ENCODE data around the gene DCST2. TPM values are rescaled to one million over a fixed set of nuclear protein-coding genes. Genes with fewer than 3 reads are reported as not detected.
"Not testable (repeated sequence)": the region's sequence is repeated elsewhere in the genome, so short reads cannot be mapped to it uniquely, and the experiment has no call there.

The DCST2 gene
- total RNA-seq, 1 donor from 2014 or later = not detected

GRCh38 chr1:154993572-154994268 is 39.9 kb downstream of the DCST2 start, which contains the start of gene LENEP:
TSS of gene LENEP (plus strand) at chr1:154993586. CDS start at chr1:154993608, 22 bp downstream.
- H3K4me1 ChIP-seq (ENCODE audit: control insufficient read depth in 3 of 3, insufficient read depth in 3 of 3, low read length in 3 of 3) = peaks cover 0 to 9% (median 0%) of the 10 kb centered on the region in 3 donors
- H3K9me3 ChIP-seq (ENCODE audit: control insufficient read depth in 3 of 3, low read length in 3 of 3) = no peaks in the 10 kb centered on the region
- peaks cover 15 to 17% (median 17%) of the 10 kb centered on the region in 3 donors for H3K36me3 ChIP-seq (ENCODE audit: control insufficient read depth in 3 of 3, insufficient read depth in 3 of 3, low read length in 3 of 3)
- no peak within 1 kb of the TSS for H3K9ac ChIP-seq (ENCODE audit: low read depth in 1 of 3, low read length in 3 of 3)
- H3K27me3 ChIP-seq (ENCODE audit: control insufficient read depth in 3 of 3, insufficient read depth in 3 of 3, low read length in 3 of 3) = no peaks in the 10 kb centered on the region
- no peak within 1 kb of the TSS for H3K27ac ChIP-seq (ENCODE audit: low read depth, low read length)
- H3K4me3 ChIP-seq (ENCODE audit: low read length in 3 of 3) = no peak within 1 kb of the TSS

GRCh38 chr1:154992721-154993571 is 40.6 kb downstream of the DCST2 start:
- H3K27ac ChIP-seq (ENCODE audit: low read depth, low read length) = no peak overlapping the region
- no peaks in the 10 kb centered on the region for H3K27me3 ChIP-seq (ENCODE audit: control insufficient read depth in 3 of 3, insufficient read depth in 3 of 3, low read length in 3 of 3)
- H3K4me1 ChIP-seq (ENCODE audit: control insufficient read depth in 3 of 3, insufficient read depth in 3 of 3, low read length in 3 of 3) = peaks cover 0 to 17% (median 2%) of the 10 kb centered on the region in 3 donors
- no peak overlapping the region for H3K4me3 ChIP-seq (ENCODE audit: low read length in 3 of 3)
- H3K9me3 ChIP-seq (ENCODE audit: control insufficient read depth in 3 of 3, low read length in 3 of 3) = no peaks in the 10 kb centered on the region
- H3K9ac ChIP-seq (ENCODE audit: low read depth in 1 of 3, low read length in 3 of 3) = no peak overlapping the region
- H3K36me3 ChIP-seq (ENCODE audit: control insufficient read depth in 3 of 3, insufficient read depth in 3 of 3, low read length in 3 of 3) = peaks cover 22 to 25% (median 25%) of the 10 kb centered on the region in 3 donors

GRCh38 chr1:154990276-154990675 is 43.3 kb downstream of the DCST2 start:
- no peak overlapping the region for H3K4me3 ChIP-seq (ENCODE audit: low read length in 3 of 3)

GRCh38 chr1:154989195-154989860 is 44.3 kb downstream of the DCST2 start:
- no peak overlapping the region for H3K27ac ChIP-seq (ENCODE audit: low read depth, low read length)
- no peak overlapping the region for H3K4me3 ChIP-seq (ENCODE audit: low read length in 3 of 3)
- peaks cover 26 to 31% (median 29%) of the 10 kb centered on the region in 3 donors for H3K36me3 ChIP-seq (ENCODE audit: control insufficient read depth in 3 of 3, insufficient read depth in 3 of 3, low read length in 3 of 3)
- H3K4me1 ChIP-seq (ENCODE audit: control insufficient read depth in 3 of 3, insufficient read depth in 3 of 3, low read length in 3 of 3) = peaks cover 0 to 21% (median 2%) of the 10 kb centered on the region in 3 donors
- no peaks in the 10 kb centered on the region for H3K27me3 ChIP-seq (ENCODE audit: control insufficient read depth in 3 of 3, insufficient read depth in 3 of 3, low read length in 3 of 3)
- H3K9ac ChIP-seq (ENCODE audit: low read depth in 1 of 3, low read length in 3 of 3) = peak overlapping the region in 1 of 3 donors; percentile 35
- H3K9me3 ChIP-seq (ENCODE audit: control insufficient read depth in 3 of 3, low read length in 3 of 3) = no peaks in the 10 kb centered on the region

More at GRCh38 chr1:154990276-154990675, 43.3 kb downstream of the DCST2 start:
- no peaks in the 10 kb centered on the region for H3K27me3 ChIP-seq (ENCODE audit: control insufficient read depth in 3 of 3, insufficient read depth in 3 of 3, low read length in 3 of 3)
- H3K9me3 ChIP-seq (ENCODE audit: control insufficient read depth in 3 of 3, low read length in 3 of 3) = no peaks in the 10 kb centered on the region
- H3K4me1 ChIP-seq (ENCODE audit: control insufficient read depth in 3 of 3, insufficient read depth in 3 of 3, low read length in 3 of 3) = peaks cover 0 to 21% (median 2%) of the 10 kb centered on the region in 3 donors
- peaks cover 26 to 31% (median 29%) of the 10 kb centered on the region in 3 donors for H3K36me3 ChIP-seq (ENCODE audit: control insufficient read depth in 3 of 3, insufficient read depth in 3 of 3, low read length in 3 of 3)
- no peak overlapping the region for H3K27ac ChIP-seq (ENCODE audit: low read depth, low read length)
- no peak overlapping the region for H3K9ac ChIP-seq (ENCODE audit: low read depth in 1 of 3, low read length in 3 of 3)

GRCh38 chr1:154988058-154988954 is 45.3 kb downstream of the DCST2 start:
- no peaks in the 10 kb centered on the region for H3K27me3 ChIP-seq (ENCODE audit: control insufficient read depth in 3 of 3, insufficient read depth in 3 of 3, low read length in 3 of 3)
- H3K4me1 ChIP-seq (ENCODE audit: control insufficient read depth in 3 of 3, insufficient read depth in 3 of 3, low read length in 3 of 3) = peaks cover 9 to 30% (median 10%) of the 10 kb centered on the region in 3 donors
- H3K9ac ChIP-seq (ENCODE audit: low read depth in 1 of 3, low read length in 3 of 3) = no peak overlapping the region
- peaks cover 26 to 31% (median 29%) of the 10 kb centered on the region in 3 donors for H3K36me3 ChIP-seq (ENCODE audit: control insufficient read depth in 3 of 3, insufficient read depth in 3 of 3, low read length in 3 of 3)
- no peaks in the 10 kb centered on the region for H3K9me3 ChIP-seq (ENCODE audit: control insufficient read depth in 3 of 3, low read length in 3 of 3)
- no peak overlapping the region for H3K4me3 ChIP-seq (ENCODE audit: low read length in 3 of 3)
- no peak overlapping the region for H3K27ac ChIP-seq (ENCODE audit: low read depth, low read length)

- peaks cover 13 to 35% (median 14%) of the 10 kb centered on the region in 3 donors for H3K4me1 ChIP-seq (ENCODE audit: control insufficient read depth in 3 of 3, insufficient read depth in 3 of 3, low read length in 3 of 3)
- no peak overlapping the region for H3K9ac ChIP-seq (ENCODE audit: low read depth in 1 of 3, low read length in 3 of 3)
- H3K27me3 ChIP-seq (ENCODE audit: control insufficient read depth in 3 of 3, insufficient read depth in 3 of 3, low read length in 3 of 3) = no peaks in the 10 kb centered on the region
- H3K36me3 ChIP-seq (ENCODE audit: control insufficient read depth in 3 of 3, insufficient read depth in 3 of 3, low read length in 3 of 3) = peaks cover 24 to 29% (median 26%) of the 10 kb centered on the region in 3 donors
- H3K27ac ChIP-seq (ENCODE audit: low read depth, low read length) = no peak overlapping the region
- no peaks in the 10 kb centered on the region for H3K9me3 ChIP-seq (ENCODE audit: control insufficient read depth in 3 of 3, low read length in 3 of 3)
- no peak overlapping the region for H3K4me3 ChIP-seq (ENCODE audit: low read length in 3 of 3)
Measured at GRCh38 chr1:154987326-154987725, 46.3 kb downstream of the DCST2 start.

GRCh38 chr1:154986736-154987135 is 46.8 kb downstream of the DCST2 start:
- H3K36me3 ChIP-seq (ENCODE audit: control insufficient read depth in 3 of 3, insufficient read depth in 3 of 3, low read length in 3 of 3) = peaks cover 24 to 29% (median 26%) of the 10 kb centered on the region in 3 donors
- H3K9ac ChIP-seq (ENCODE audit: low read depth in 1 of 3, low read length in 3 of 3); H3K27ac ChIP-seq (ENCODE audit: low read depth, low read length): not testable (repeated sequence)

GRCh38 chr1:154983776-154984466 is 49.7 kb downstream of the DCST2 start:
- Histone ChIP-seq H3K4me1 (ENCODE audit: control insufficient read depth in 3 of 3, insufficient read depth in 3 of 3, low read length in 3 of 3) (peaks cover 14 to 28% (median 16%) of the 10 kb centered on the region in 3 donors), H3K27ac (ENCODE audit: low read depth, low read length) (peak overlapping the region; percentile 34), H3K4me3 (ENCODE audit: low read length in 3 of 3) (peak overlapping the region; percentile 76 to 98 (median 90)), H3K36me3 (ENCODE audit: control insufficient read depth in 3 of 3, insufficient read depth in 3 of 3, low read length in 3 of 3) (peaks cover 14 to 18% (median 14%) of the 10 kb centered on the region in 3 donors), H3K9ac (ENCODE audit: low read depth in 1 of 3, low read length in 3 of 3) (peak overlapping the region; percentile 79 to 86 (median 81)), H3K27me3 (ENCODE audit: control insufficient read depth in 3 of 3, insufficient read depth in 3 of 3, low read length in 3 of 3) (no peaks in the 10 kb centered on the region), H3K9me3 (ENCODE audit: control insufficient read depth in 3 of 3, low read length in 3 of 3) (no peaks in the 10 kb centered on the region)

More at GRCh38 chr1:154986736-154987135, 46.8 kb downstream of the DCST2 start:
- not testable (repeated sequence) for H3K9me3 ChIP-seq (ENCODE audit: control insufficient read depth in 3 of 3, low read length in 3 of 3); H3K4me3 ChIP-seq (ENCODE audit: low read length in 3 of 3); H3K27me3 ChIP-seq (ENCODE audit: control insufficient read depth in 3 of 3, insufficient read depth in 3 of 3, low read length in 3 of 3)
- peaks cover 14 to 37% (median 16%) of the 10 kb centered on the region in 3 donors for H3K4me1 ChIP-seq (ENCODE audit: control insufficient read depth in 3 of 3, insufficient read depth in 3 of 3, low read length in 3 of 3)

Data from skeletal muscle tissue (tissue), 4 donors.